ENCODE measurements around the gene TMPRSS12.
"Not testable (repeated sequence)": the region's sequence is repeated elsewhere in the genome, so short reads cannot be mapped to it uniquely, and the experiment has no call there.

Gene TMPRSS12

GRCh38 chr12:50842637-50843493 lies at the start of gene TMPRSS12:
Gene TMPRSS12, plus strand, starts transcription at chr12:50842926. Its CDS starts 39 bp downstream, at chr12:50842965.
- DNase-seq, result no peak

GRCh38 chr12:50799908-50800307 lies 42.8 kb upstream of the TMPRSS12 start:
- no peak for DNase-seq

GRCh38 chr12:50803230-50803875 lies 39.4 kb upstream of the TMPRSS12 start:
- DNase-seq, result no peak

- DNase-seq, result no peak
These were observed 36.5 kb upstream of the TMPRSS12 start for GRCh38 chr12:50806176-50806575.

- DNase-seq, result not testable (repeated sequence)
These were observed 33.6 kb upstream of the TMPRSS12 start for GRCh38 chr12:50809131-50809530.

GRCh38 chr12:50814921-50815320 lies 27.8 kb upstream of the TMPRSS12 start:
- not testable (repeated sequence) for DNase-seq

- no peak for DNase-seq
These were observed 22.5 kb upstream of the TMPRSS12 start for GRCh38 chr12:50820177-50820576.

GRCh38 chr12:50822082-50822481 lies 20.6 kb upstream of the TMPRSS12 start:
- no peak for DNase-seq

GRCh38 chr12:50823724-50824123 lies 19.0 kb upstream of the TMPRSS12 start:
- not testable (repeated sequence) for DNase-seq

GRCh38 chr12:50824914-50825313 lies 17.8 kb upstream of the TMPRSS12 start:
- DNase-seq, result no peak

- DNase-seq, result no peak
These were observed 17.3 kb upstream of the TMPRSS12 start for GRCh38 chr12:50825372-50825838.

GRCh38 chr12:50828121-50828520 lies 14.6 kb upstream of the TMPRSS12 start:
- no peak for DNase-seq

- no peak for DNase-seq
These were observed 13.8 kb upstream of the TMPRSS12 start for GRCh38 chr12:50828886-50829285.

GRCh38 chr12:50833801-50834200 lies 8.9 kb upstream of the TMPRSS12 start:
- not testable (repeated sequence) for DNase-seq

- no peak for DNase-seq
These were observed 3.7 kb upstream of the TMPRSS12 start for GRCh38 chr12:50839042-50839441.

- DNase-seq, result no peak
These were observed 1.8 kb upstream of the TMPRSS12 start for GRCh38 chr12:50840809-50841487.

- peak; percentile 27 for DNase-seq
These were observed 802 bp upstream of the TMPRSS12 start for GRCh38 chr12:50841716-50842531.

GRCh38 chr12:50845021-50845647 lies 2.4 kb downstream of the TMPRSS12 start:
- DNase-seq, result no peak

- no peak for DNase-seq
These were observed 6.2 kb downstream of the TMPRSS12 start for GRCh38 chr12:50848963-50849362.

- DNase-seq, result not testable (repeated sequence)
These were observed 12.5 kb downstream of the TMPRSS12 start for GRCh38 chr12:50855218-50855617.

GRCh38 chr12:50855679-50856078 lies 13.0 kb downstream of the TMPRSS12 start:
- DNase-seq, result not testable (repeated sequence)
